ENCODE results near the gene GOLGA1. TPM values are rescaled to one million over a fixed set of nuclear protein-coding genes. Genes with fewer than 3 reads are reported as not detected.
"Not testable (repeated sequence)": the region's sequence is repeated elsewhere in the genome, so short reads cannot be mapped to it uniquely, and the experiment has no call there.

Gene GOLGA1
- total RNA-seq, 4 donors from 2014 or later, result 23.5 to 44.4 (median 28.4) TPM

DNA sequence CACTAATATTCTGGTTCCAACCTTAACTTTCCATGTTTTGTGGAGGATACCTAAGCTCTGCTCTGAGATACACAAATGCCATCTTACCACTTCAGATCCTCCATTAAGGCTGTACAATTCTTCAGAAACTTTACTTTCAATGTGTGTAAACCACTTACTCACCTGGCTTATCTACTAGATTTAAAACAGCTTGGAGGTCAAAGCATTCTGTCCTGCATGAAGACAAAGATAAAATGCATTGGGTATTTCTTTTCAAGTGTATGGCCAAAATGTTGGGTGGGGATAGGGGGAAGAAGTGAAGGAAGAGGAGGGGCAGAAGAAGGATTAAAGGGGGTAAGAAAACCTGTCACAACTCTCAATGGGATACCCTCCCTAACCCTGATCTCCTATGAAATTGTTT is 939 bp downstream of the GOLGA1 start:
- Histone ChIP-seq H3K4me3 (peak overlapping the region; percentile 66 to 96 (median 82)), H3K9me3 (no peaks in the 10 kb centered on the region)
- DNase-seq (ENCODE audit: low spot score in 2 of 2), result no peak

DNA sequence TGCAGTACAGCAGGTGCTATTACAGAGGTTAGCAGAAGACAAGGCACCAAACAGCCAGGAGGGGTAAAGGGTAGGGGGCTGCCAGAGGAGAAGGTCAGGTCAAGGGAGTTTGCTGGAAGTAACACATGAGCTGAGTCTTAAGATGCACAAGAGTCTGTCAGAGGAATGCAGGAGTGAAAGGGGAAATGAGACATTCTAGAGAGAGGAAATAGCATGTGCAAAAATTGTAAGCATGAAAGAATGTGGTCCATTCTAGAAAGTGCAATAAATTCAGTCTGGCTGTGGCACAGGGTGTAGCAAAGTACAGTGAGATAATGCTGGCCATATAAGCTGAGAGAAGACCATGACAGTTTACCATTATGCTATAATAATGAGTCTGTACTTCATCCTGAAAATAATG is 6.6 kb downstream of the GOLGA1 start:
- TF ChIP-seq EP300 (IDR thresholded peaks at IDR 0.05), result no peak
- TF ChIP-seq, protein P1, sequence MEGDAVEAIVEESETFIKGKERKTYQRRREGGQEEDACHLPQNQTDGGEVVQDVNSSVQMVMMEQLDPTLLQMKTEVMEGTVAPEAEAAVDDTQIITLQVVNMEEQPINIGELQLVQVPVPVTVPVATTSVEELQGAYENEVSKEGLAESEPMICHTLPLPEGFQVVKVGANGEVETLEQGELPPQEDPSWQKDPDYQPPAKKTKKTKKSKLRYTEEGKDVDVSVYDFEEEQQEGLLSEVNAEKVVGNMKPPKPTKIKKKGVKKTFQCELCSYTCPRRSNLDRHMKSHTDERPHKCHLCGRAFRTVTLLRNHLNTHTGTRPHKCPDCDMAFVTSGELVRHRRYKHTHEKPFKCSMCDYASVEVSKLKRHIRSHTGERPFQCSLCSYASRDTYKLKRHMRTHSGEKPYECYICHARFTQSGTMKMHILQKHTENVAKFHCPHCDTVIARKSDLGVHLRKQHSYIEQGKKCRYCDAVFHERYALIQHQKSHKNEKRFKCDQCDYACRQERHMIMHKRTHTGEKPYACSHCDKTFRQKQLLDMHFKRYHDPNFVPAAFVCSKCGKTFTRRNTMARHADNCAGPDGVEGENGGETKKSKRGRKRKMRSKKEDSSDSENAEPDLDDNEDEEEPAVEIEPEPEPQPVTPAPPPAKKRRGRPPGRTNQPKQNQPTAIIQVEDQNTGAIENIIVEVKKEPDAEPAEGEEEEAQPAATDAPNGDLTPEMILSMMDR (IDR thresholded peaks at IDR 0.05), result no peak
- no peak for TF ChIP-seq POLR2A (IDR thresholded peaks at IDR 0.05)
- Histone ChIP-seq H3K27ac (no peak overlapping the region), H3K4me3 (no peak overlapping the region), H3K27me3 (no peaks in the 10 kb centered on the region), H3K4me1 (peaks cover 0 to 9% (median 0%) of the 10 kb centered on the region in 4 donors), H3K9me3 (no peaks in the 10 kb centered on the region), H3K36me3 (peaks cover 0 to 90% (median 0%) of the 10 kb centered on the region in 3 donors)
- no peak for DNase-seq (ENCODE audit: low spot score in 2 of 2)

More for the DNA sequence above, 939 bp downstream of the GOLGA1 start:
- TF ChIP-seq, protein P1 (IDR thresholded peaks at IDR 0.05), result no peak
- no peak for TF ChIP-seq POLR2A (IDR thresholded peaks at IDR 0.05)
- TF ChIP-seq EP300 (IDR thresholded peaks at IDR 0.05), result no peak
- H3K36me3 ChIP-seq, result peaks cover 0 to 38% (median 0%) of the 10 kb centered on the region in 3 donors
- H3K4me1 ChIP-seq, result peaks cover 0 to 28% (median 8%) of the 10 kb centered on the region in 4 donors
- peak overlapping the region; percentile 92 to 95 (median 92) for H3K27ac ChIP-seq
- no peaks in the 10 kb centered on the region for H3K27me3 ChIP-seq

DNA sequence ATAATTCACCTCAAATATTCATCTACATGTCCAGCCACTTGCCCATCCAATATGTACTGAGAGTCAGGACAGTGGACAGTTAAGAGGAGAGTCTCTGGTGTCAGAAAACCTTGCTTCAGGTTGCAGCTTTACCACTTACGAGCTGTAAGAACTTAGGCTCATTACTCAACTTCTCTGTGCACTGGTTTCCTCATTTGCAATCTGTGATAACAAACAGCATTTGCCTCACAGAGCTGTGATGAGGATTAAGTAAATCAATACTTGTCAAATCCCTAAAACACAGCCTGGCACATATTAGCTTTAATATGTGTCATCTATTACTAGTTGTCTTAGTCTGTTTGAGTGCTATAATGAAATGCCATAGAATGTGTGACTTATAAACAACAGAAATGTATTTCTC is 8.6 kb downstream of the GOLGA1 start:
- H3K36me3 ChIP-seq, result peaks cover 0 to 95% (median 0%) of the 10 kb centered on the region in 3 donors

DNA sequence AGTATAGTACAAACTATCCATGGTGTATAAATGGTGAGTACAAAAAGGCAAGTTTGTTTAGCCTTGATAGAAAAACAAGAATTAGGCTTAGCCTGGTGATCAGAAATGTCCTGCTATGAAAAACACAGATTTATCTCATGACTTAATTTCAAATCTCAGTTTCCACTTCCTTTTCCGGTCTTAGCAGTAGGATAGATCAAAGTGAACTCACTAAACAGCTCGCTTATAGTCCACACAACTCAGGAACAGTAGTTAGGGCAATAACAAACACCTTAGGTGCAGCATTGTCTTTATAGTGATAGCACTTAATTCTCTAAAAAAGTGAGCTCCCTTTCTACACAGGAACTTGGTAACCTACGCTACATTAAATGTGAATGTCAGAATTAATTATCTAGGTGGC is 11.4 kb downstream of the GOLGA1 start:
- no peak overlapping the region for H3K4me3 ChIP-seq
- H3K27ac ChIP-seq, result no peak overlapping the region
- H3K36me3 ChIP-seq, result peaks cover 0 to 94% (median 0%) of the 10 kb centered on the region in 3 donors
- 91 to 93% methylated on average over 3 of the region's 3 CpGs for WGBS, 2 donors
- TF ChIP-seq, protein P1 (IDR thresholded peaks at IDR 0.05), result no peak
- TF ChIP-seq POLR2A (IDR thresholded peaks at IDR 0.05) (no peak), EP300 (IDR thresholded peaks at IDR 0.05) (no peak)
- H3K9me3 ChIP-seq, result no peaks in the 10 kb centered on the region
- no peak for DNase-seq (ENCODE audit: low spot score in 2 of 2)
- no peaks in the 10 kb centered on the region for H3K27me3 ChIP-seq
- H3K4me1 ChIP-seq, result no peaks in the 10 kb centered on the region

More for the DNA sequence above, 8.6 kb downstream of the GOLGA1 start:
- WGBS, 2 donors, result 84 to 86% methylated on average over 1 of the region's 1 CpG
- TF ChIP-seq, protein P1 (IDR thresholded peaks at IDR 0.05), result no peak
- TF ChIP-seq POLR2A (IDR thresholded peaks at IDR 0.05), result no peak
- TF ChIP-seq EP300 (IDR thresholded peaks at IDR 0.05), result no peak
- no peaks in the 10 kb centered on the region for H3K27me3 ChIP-seq
- H3K4me3 ChIP-seq, result no peak overlapping the region
- no peaks in the 10 kb centered on the region for H3K9me3 ChIP-seq
- H3K27ac ChIP-seq, result no peak overlapping the region
- H3K4me1 ChIP-seq, result no peaks in the 10 kb centered on the region
- DNase-seq (ENCODE audit: low spot score in 2 of 2), result no peak

DNA sequence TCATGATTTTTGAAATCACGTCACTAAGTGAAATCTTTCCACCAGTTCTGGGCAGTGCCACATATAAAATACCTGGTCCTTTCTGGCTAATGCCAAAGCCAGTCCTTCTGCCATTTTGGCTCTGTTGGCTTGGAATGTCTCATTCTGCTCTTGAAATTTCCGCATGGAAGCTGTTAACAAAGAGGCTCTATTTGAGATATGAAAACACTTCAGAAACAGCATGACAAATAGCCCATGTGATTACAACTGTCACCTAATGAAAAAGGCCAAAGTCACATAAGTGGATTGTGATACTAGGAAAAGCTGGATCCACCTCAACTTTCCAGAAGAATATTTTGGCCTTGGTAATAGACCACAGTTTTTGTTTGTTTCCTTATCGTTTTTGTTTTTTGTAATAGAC is 12.8 kb downstream of the GOLGA1 start:
- no peak for TF ChIP-seq EP300 (IDR thresholded peaks at IDR 0.05)
- TF ChIP-seq, protein P1 (IDR thresholded peaks at IDR 0.05), result no peak
- no peak for TF ChIP-seq POLR2A (IDR thresholded peaks at IDR 0.05)
- WGBS, 2 donors, result 68 to 69% methylated on average over 3 of the region's 3 CpGs
- no peaks in the 10 kb centered on the region for H3K4me1 ChIP-seq
- no peak for DNase-seq (ENCODE audit: low spot score in 2 of 2)
- H3K27me3 ChIP-seq, result no peaks in the 10 kb centered on the region
- no peak overlapping the region for H3K4me3 ChIP-seq
- no peaks in the 10 kb centered on the region for H3K9me3 ChIP-seq
- no peak overlapping the region for H3K27ac ChIP-seq
- peaks cover 0 to 92% (median 0%) of the 10 kb centered on the region in 3 donors for H3K36me3 ChIP-seq

DNA sequence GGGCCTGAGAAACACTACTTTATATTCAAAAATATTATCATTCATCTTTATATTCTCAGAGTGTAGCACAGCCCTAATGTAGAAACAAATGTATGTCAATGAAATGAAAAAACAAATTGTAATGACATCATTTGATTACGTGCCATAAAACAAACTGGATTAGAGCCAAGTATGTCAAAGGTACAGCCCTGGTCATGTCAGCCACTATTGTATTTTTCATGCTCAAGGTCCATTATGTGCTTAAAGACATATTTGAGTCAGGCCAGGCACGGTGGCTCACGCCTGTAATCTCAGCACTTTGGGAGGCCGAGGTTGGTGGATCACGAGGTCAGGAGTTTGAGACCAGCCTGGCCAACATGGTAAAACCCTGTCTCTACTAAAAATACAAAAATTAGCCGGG is 20.5 kb downstream of the GOLGA1 start:
- not testable (repeated sequence) for DNase-seq (ENCODE audit: low spot score in 2 of 2); H3K4me3 ChIP-seq; H3K27ac ChIP-seq; H3K27me3 ChIP-seq; H3K4me1 ChIP-seq; H3K9me3 ChIP-seq
- peaks cover 2 to 86% (median 11%) of the 10 kb centered on the region in 3 donors for H3K36me3 ChIP-seq
- 73 to 74% methylated on average over 6 of the region's 6 CpGs for WGBS, 2 donors
